Measurements from ENCODE around the gene STK24. TPM values are rescaled to one million over a fixed set of nuclear protein-coding genes. Genes with fewer than 3 reads are reported as not detected.

Gene STK24
- total RNA-seq, 1 donor from 2014 or later, result 66.2 TPM

- no peak for DNase-seq
- Histone ChIP-seq H3K27ac (replicated peaks) (peak overlapping the region; percentile 39), H3K4me3 (no peak overlapping the region), H3K4me1 (peaks cover 94% of the 10 kb centered on the region), H3K27me3 (ENCODE audit: low read depth) (no peaks in the 10 kb centered on the region), H3K36me3 (no peaks in the 10 kb centered on the region), H3K9me3 (replicated peaks) (no peaks in the 10 kb centered on the region)
- intact Hi-C loops (cut with micrococcal nuclease), result no loop called here
- no peak for TF ChIP-seq CTCF (IDR thresholded peaks at IDR 0.05; ENCODE audit: borderline replicate concordance)
Observed at GRCh38 chr13:98524391-98524790, 52.5 kb downstream of the STK24 start.

GRCh38 chr13:98523455-98524102, 53.3 kb downstream of the STK24 start:
- H3K27me3 ChIP-seq (ENCODE audit: low read depth), result no peaks in the 10 kb centered on the region
- peaks cover 3% of the 10 kb centered on the region for H3K36me3 ChIP-seq
- TF ChIP-seq CTCF (IDR thresholded peaks at IDR 0.05; ENCODE audit: borderline replicate concordance), result no peak
- no peaks in the 10 kb centered on the region for H3K9me3 ChIP-seq (replicated peaks)
- peak overlapping the region; percentile 39 for H3K27ac ChIP-seq (replicated peaks)
- no peak for DNase-seq
- peaks cover 93% of the 10 kb centered on the region for H3K4me1 ChIP-seq
- intact Hi-C loops (cut with micrococcal nuclease), result no loop called here
- H3K4me3 ChIP-seq, result no peak overlapping the region

GRCh38 chr13:98522371-98522770, 54.5 kb downstream of the STK24 start:
- H3K27ac ChIP-seq (replicated peaks), result peak overlapping the region; percentile 26

GRCh38 chr13:98521461-98522247, 55.3 kb downstream of the STK24 start:
- Histone ChIP-seq H3K4me3 (no peak overlapping the region), H3K4me1 (peaks cover 84% of the 10 kb centered on the region), H3K27ac (replicated peaks) (peak overlapping the region; percentile 26), H3K36me3 (peaks cover 3% of the 10 kb centered on the region), H3K27me3 (ENCODE audit: low read depth) (no peaks in the 10 kb centered on the region), H3K9me3 (replicated peaks) (no peaks in the 10 kb centered on the region)
- DNase-seq, result no peak
- TF ChIP-seq CTCF (IDR thresholded peaks at IDR 0.05; ENCODE audit: borderline replicate concordance), result no peak
- intact Hi-C loops (cut with micrococcal nuclease), result no loop called here

More at GRCh38 chr13:98522371-98522770, 54.5 kb downstream of the STK24 start:
- Histone ChIP-seq H3K27me3 (ENCODE audit: low read depth) (no peaks in the 10 kb centered on the region), H3K4me3 (no peak overlapping the region), H3K9me3 (replicated peaks) (no peaks in the 10 kb centered on the region), H3K4me1 (peaks cover 86% of the 10 kb centered on the region), H3K36me3 (peaks cover 3% of the 10 kb centered on the region)
- TF ChIP-seq CTCF (IDR thresholded peaks at IDR 0.05; ENCODE audit: borderline replicate concordance), result no peak
- intact Hi-C loops (cut with micrococcal nuclease), result no loop called here
- no peak for DNase-seq

GRCh38 chr13:98520674-98521449, 56.0 kb downstream of the STK24 start:
- Histone ChIP-seq H3K4me3 (no peak overlapping the region), H3K9me3 (replicated peaks) (no peaks in the 10 kb centered on the region), H3K4me1 (peaks cover 84% of the 10 kb centered on the region), H3K36me3 (peaks cover 3% of the 10 kb centered on the region), H3K27me3 (ENCODE audit: low read depth) (no peaks in the 10 kb centered on the region), H3K27ac (replicated peaks) (peak overlapping the region; percentile 7)
- intact Hi-C loops (cut with micrococcal nuclease), result no loop called here
- no peak for DNase-seq
- no peak for TF ChIP-seq CTCF (IDR thresholded peaks at IDR 0.05; ENCODE audit: borderline replicate concordance)

All from left ventricle myocardium inferior (tissue), 1 donor.